ENCODE data around the gene ESRP2. TPM values are rescaled to one million over a fixed set of nuclear protein-coding genes. Genes with fewer than 3 reads are reported as not detected.

The ESRP2 gene
- total RNA-seq, 3 donors from 2014 or later (not counting 1 experiment from before 2014, with no cell fraction given), result not detected

GRCh38 chr16:68267612-68268405 is 31.9 kb upstream of the ESRP2 start:
- Histone ChIP-seq H3K4me1 (ENCODE audit: control insufficient read depth, insufficient read depth, low read length) (peaks cover 48% of the 10 kb centered on the region), H3K9me3 (ENCODE audit: control insufficient read depth, insufficient read depth, low read length) (no peaks in the 10 kb centered on the region), H3K4me3 (ENCODE audit: low read length) (no peak overlapping the region), H3K27ac (ENCODE audit: low read length) (no peak overlapping the region), H3K27me3 (ENCODE audit: control insufficient read depth, insufficient read depth, low read length) (no peaks in the 10 kb centered on the region), H3K36me3 (ENCODE audit: control insufficient read depth, insufficient read depth, low read length) (peaks cover 8% of the 10 kb centered on the region)
- Mint-ChIP-seq H3K4me3 (no peak overlapping the region), H3K36me3 (no peaks in the 10 kb centered on the region), H3K4me1 (peaks cover 25 to 46% of the 10 kb centered on the region in 2 donors), H3K27ac (no peak overlapping the region), H3K9me3 (no peaks in the 10 kb centered on the region), H3K27me3 (ENCODE audit: low read depth in 2 of 2) (no peaks in the 10 kb centered on the region)
- WGBS (ENCODE audit: insufficient coverage), result 93% methylated on average over 5 of the region's 6 CpGs
- no peak for ATAC-seq
- intact Hi-C loops (cut with micrococcal nuclease), result no loop called here
- TF ChIP-seq CTCF (IDR thresholded peaks at IDR 0.05), result no peak
- no peak for DNase-seq

GRCh38 chr16:68265078-68265920 is 29.4 kb upstream of the ESRP2 start:
- Mint-ChIP-seq H3K9me3 (no peaks in the 10 kb centered on the region), H3K27me3 (ENCODE audit: low read depth in 2 of 2) (no peaks in the 10 kb centered on the region), H3K4me1 (peaks cover 25 to 50% of the 10 kb centered on the region in 2 donors), H3K36me3 (no peaks in the 10 kb centered on the region), H3K27ac (peak overlapping the region; percentile 95 to 100), H3K4me3 (peak overlapping the region; percentile 96)
- no peak for TF ChIP-seq CTCF (IDR thresholded peaks at IDR 0.05)
- H3K4me3 ChIP-seq (ENCODE audit: low read length), result peak overlapping the region; percentile 89
- peak in 1 of 2 donors; percentile 80 for DNase-seq
- no peaks in the 10 kb centered on the region for H3K9me3 ChIP-seq (ENCODE audit: control insufficient read depth, insufficient read depth, low read length)
- H3K36me3 ChIP-seq (ENCODE audit: control insufficient read depth, insufficient read depth, low read length), result peaks cover 7% of the 10 kb centered on the region
- H3K27me3 ChIP-seq (ENCODE audit: control insufficient read depth, insufficient read depth, low read length), result no peaks in the 10 kb centered on the region
- peak in 2 of 3 donors; percentile 4 to 6 for ATAC-seq
- intact Hi-C loops (cut with micrococcal nuclease), result loop anchor here (2.0 kb wide), 2 partner anchors 20 to 22 kb away; partner anchors contain the start of gene PLA2G15
- peak overlapping the region; percentile 95 for H3K27ac ChIP-seq (ENCODE audit: low read length)
- H3K4me1 ChIP-seq (ENCODE audit: control insufficient read depth, insufficient read depth, low read length), result peaks cover 48% of the 10 kb centered on the region
- 7% methylated on average over 21 of the region's 23 CpGs for WGBS (ENCODE audit: insufficient coverage)

GRCh38 chr16:68264128-68265077 is 28.5 kb upstream of the ESRP2 start, which contains the start of gene SLC7A6:
Gene SLC7A6 (plus strand): TSS chr16:68264526. CDS start chr16:68274727, 10,201 bp downstream.
- H3K27ac Mint-ChIP-seq, result peak within 1 kb of the TSS; percentile 95 to 100
- H3K27me3 ChIP-seq (ENCODE audit: control insufficient read depth, insufficient read depth, low read length), result no peaks in the 10 kb centered on the region
- peak within 1 kb of the TSS; percentile 96 for H3K4me3 Mint-ChIP-seq
- peak; percentile 86 to 91 for DNase-seq
- no peaks in the 10 kb centered on the region for H3K9me3 ChIP-seq (ENCODE audit: control insufficient read depth, insufficient read depth, low read length)
- H3K27me3 Mint-ChIP-seq (ENCODE audit: low read depth in 2 of 2), result no peaks in the 10 kb centered on the region
- WGBS (ENCODE audit: insufficient coverage), result under 1% methylated on average over 123 of the region's 123 CpGs
- H3K4me1 Mint-ChIP-seq, result peaks cover 25 to 48% of the 10 kb centered on the region in 2 donors
- intact Hi-C loops (cut with micrococcal nuclease), result loop anchor here (1.0 to 2.0 kb wide), 3 partner anchors 20 to 47 kb away; partner anchors contain the start of genes PLA2G15 and PRMT7
- H3K36me3 Mint-ChIP-seq, result no peaks in the 10 kb centered on the region
- peak; percentile 73 for TF ChIP-seq CTCF (IDR thresholded peaks at IDR 0.05)
- H3K4me1 ChIP-seq (ENCODE audit: control insufficient read depth, insufficient read depth, low read length), result peaks cover 39% of the 10 kb centered on the region
- peak within 1 kb of the TSS; percentile 89 for H3K4me3 ChIP-seq (ENCODE audit: low read length)
- peaks cover 14% of the 10 kb centered on the region for H3K36me3 ChIP-seq (ENCODE audit: control insufficient read depth, insufficient read depth, low read length)
- no peaks in the 10 kb centered on the region for H3K9me3 Mint-ChIP-seq
- ATAC-seq, result peak; percentile 73 to 88 (median 77)
- peak within 1 kb of the TSS; percentile 98 for H3K27ac ChIP-seq (ENCODE audit: low read length)

All from natural killer cell (primary cell).